Jurkat, Clone E6-1 (cell line): ENCODE measurements around the gene MIDN. TPM values are rescaled to one million over a fixed set of nuclear protein-coding genes. Genes with fewer than 3 reads are reported as not detected.
"Not testable (repeated sequence)": the region's sequence is repeated elsewhere in the genome, so short reads cannot be mapped to it uniquely, and the experiment has no call there.

Experiments
- DNase-seq: peaks from one replicate; pipeline ENCODE4 v3.0.0-alpha.2; 2011; ENCODE audit warnings: low read depth, low spot score
- H3K4me3 ChIP-seq: 2 replicates; pipeline ENCODE4 v1.5.1; 2011; ENCODE audit warnings: mild to moderate bottlenecking, low read length, control low read depth, moderate library complexity
- polyA plus RNA-seq: library from polyadenylated mRNA; unstranded; fragments of >200 nt; gene quantifications from one replicate; pipeline ENCODE4 v1.2.1, GENCODE V29; 2012; ENCODE audit warnings: missing spikeins; ENCODE audit not compliant: insufficient read length, insufficient read depth

MIDN gene
- polyA plus RNA-seq, result 29.9 TPM

DNA sequence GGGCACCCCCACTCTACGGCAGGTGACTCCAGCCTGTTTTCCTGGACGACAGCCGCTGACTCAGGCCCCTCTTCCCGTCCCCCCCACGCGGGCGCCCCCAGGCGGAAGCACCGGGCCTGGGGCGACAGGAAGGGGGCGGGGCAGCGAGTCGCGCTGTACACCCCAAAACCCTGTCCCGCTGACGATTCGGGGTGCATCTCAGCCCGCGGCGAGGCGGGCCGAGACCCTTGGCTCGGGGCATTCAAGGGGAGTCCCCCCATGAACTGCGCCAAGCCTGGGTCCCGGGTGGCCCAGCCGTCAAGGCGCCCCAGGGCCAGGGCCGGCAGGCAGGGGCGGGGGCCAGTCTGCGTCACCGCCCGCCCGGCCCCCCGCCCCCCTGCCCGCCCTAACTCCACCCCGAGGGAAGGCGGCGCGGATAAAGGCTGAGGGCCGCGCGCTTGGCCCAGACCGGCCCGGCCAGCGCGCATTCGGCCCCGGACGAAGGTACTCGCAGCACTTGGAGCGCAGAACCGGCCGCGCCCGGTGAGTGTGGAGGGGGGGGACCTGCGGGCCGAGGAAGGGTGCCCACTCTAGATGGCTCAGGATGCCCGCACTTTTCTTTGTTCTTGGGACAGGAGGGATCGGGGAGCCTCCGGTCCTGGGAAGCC lies at the start of gene MIDN:
TSS of gene MIDN (plus strand) at position 445 of the 647 bp plus-strand sequence. CDS start 1,714 bp downstream, outside the sequence.
- peak within 1 kb of the TSS; percentile 52 for H3K4me3 ChIP-seq
- no peak for DNase-seq

DNA sequence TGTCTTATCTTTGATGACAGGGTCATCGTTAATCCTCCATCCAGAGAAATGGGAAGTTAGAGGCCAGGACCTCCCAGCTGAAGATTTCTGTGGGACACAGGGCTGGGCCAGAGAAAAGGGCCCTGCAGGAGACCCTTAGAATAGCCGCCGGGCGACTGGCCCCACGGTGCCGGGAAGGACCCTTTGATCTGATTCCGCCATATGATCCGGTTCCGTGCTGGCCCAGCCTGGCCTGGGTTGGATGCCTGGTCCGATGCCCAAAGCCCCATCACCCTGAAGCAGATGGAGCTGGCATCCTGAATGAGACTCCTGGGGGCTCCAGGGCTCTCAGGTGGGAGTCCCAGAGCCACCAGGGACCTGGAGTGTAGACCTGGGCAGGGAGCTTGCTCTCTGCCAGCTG lies 48.9 kb upstream of the MIDN start:
- no peak overlapping the region for H3K4me3 ChIP-seq
- no peak for DNase-seq

DNA sequence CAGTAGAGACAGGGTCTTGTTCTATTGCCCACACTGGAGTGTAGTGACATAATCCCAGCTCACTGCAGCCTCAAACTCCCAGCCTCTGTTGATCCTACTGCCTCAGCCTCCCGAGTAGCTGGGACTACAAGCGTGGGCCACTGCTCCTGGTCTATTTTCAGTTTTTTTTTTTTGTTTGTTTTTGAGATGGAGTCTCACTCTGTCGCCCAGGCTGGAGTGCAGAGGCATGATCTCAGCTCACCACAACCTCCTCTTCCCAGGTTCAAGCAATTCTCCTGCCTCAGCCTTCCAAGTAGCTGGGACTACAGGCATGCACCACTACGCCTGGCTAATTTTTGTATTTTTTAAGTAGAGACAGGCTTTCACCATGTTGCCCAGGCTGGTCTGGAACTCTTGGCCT lies 47.8 kb upstream of the MIDN start:
- DNase-seq, H3K4me3 ChIP-seq: not testable (repeated sequence)

DNA sequence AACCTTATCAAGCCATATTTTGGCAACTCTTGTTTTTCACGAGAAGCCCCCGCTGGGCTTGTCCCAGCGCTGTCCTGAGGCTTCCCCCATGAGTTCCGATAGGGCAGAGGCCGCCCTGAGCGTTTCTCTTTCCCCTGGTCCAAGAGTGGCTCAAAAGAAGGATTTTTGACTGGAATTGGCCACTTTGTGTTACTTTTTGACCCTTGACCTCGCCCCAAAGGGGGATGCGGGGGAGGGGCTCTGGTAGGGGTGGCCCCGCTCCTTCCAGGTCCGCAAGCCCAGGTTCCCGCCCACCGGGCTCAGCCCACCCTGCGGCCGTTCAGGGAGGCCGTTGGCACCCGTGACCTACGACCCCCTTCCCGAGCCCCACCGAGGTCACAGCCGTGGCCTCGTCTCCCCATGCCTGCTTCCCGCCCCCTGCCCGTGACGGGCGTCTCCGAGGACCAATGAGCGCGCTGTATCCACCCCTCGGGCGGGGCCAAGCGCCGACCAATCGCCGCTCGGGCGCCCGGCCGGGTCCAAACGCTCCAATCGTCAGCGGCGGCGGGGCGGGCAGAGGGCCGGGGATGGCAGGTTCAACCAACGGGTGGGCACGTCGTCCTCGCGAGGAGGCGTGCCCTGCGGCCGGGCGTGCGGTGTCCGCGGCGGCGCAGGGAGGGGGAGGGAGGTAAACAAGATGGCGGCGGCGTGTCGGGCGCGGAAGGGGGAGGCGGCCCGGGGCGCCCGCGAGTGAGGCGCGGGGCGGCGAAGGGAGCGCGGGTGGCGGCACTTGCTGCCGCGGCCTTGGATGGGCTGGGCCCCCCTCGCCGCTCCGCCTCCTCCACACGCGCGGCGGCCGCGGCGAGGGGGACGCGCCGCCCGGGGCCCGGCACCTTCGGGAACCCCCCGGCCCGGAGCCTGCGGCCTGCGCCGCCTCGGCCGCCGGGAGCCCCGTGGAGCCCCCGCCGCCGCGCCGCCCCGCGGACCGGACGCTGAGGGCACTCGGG lies 43.0 kb upstream of the MIDN start, which contains the start of gene STK11:
TSS of gene STK11 (plus strand) at position 665 of the 986 bp plus-strand sequence. CDS start 1,136 bp downstream, outside the sequence.
- peak within 1 kb of the TSS; percentile 63 for H3K4me3 ChIP-seq
- DNase-seq, result peak; percentile 93

DNA sequence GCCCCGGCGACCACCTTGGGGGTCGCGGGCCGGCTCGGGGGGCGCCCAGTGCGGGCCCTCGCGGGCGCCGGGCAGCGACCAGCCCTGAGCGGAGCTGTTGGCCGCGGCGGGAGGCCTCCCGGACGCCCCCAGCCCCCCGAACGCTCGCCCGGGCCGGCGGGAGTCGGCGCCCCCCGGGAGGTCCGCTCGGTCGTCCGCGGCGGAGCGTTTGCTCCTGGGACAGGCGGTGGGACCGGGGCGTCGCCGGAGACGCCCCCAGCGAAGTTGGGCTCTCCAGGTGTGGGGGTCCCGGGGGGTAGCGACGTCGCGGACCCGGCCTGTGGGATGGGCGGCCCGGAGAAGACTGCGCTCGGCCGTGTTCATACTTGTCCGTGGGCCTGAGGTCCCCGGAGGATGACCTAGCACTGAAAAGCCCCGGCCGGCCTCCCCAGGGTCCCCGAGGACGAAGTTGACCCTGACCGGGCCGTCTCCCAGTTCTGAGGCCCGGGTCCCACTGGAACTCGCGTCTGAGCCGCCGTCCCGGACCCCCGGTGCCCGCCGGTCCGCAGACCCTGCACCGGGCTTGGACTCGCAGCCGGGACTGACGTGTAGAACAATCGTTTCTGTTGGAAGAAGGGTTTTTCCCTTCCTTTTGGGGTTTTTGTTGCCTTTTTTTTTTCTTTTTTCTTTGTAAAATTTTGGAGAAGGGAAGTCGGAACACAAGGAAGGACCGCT lies 42.1 kb upstream of the MIDN start:
- peak overlapping the region; percentile 63 for H3K4me3 ChIP-seq
- DNase-seq, result no peak

DNA sequence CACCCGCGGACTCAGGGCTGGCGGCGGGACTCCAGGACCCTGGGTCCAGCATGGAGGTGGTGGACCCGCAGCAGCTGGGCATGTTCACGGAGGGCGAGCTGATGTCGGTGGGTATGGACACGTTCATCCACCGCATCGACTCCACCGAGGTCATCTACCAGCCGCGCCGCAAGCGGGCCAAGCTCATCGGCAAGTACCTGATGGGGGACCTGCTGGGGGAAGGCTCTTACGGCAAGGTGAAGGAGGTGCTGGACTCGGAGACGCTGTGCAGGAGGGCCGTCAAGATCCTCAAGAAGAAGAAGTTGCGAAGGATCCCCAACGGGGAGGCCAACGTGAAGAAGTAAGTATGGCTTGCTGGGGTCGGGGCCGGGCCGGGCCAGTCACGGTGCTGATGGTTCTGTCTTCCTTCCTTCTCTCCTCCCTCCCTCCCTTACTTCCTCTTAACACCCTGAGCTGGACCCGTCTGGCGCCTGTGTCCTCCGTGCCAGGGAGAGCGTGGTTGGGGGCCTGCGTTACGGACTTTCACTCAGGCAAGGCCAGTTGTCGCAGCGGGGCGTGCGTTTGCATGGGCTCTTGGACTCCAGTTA lies 41.4 kb upstream of the MIDN start:
- no peak for DNase-seq
- peak overlapping the region; percentile 63 for H3K4me3 ChIP-seq

DNA sequence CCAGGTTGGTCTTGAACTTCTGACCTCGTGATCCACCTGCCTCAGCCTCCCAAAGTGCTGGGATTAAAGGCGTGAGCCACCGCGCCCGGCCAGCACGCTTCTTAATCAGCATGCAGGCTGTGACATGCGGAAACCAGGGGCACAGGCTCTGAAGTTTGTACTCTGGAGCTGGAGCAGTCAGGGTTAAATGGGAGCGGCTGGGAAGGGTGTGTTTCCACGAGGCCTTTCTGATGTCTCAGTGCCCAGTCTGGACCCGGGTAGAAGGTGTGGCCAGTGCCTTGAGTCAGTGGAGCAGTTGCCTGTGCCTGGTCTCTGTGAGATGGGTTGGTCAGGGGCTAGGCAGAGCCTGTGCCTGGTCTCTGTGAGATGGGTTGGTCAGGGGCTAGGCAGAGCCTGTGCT lies 39.6 kb upstream of the MIDN start:
- DNase-seq, H3K4me3 ChIP-seq: not testable (repeated sequence)

DNA sequence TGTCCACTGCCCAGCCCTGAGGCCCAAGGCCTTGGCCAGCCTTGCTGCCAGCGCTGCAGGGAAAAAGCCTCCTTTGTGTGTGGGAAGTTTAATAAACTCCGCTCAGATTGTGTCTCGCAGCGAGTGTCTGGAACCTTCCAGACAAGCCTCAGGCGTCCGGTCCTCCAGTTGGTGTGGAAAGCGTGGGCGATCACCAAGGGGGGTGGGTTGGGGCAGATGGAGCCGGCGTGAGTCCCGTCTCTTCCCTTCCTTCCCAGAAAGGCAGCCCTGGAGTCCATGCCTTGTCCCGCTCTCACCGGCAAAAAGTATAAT lies 38.2 kb upstream of the MIDN start:
- H3K4me3 ChIP-seq, result no peak overlapping the region
- DNase-seq, result no peak

DNA sequence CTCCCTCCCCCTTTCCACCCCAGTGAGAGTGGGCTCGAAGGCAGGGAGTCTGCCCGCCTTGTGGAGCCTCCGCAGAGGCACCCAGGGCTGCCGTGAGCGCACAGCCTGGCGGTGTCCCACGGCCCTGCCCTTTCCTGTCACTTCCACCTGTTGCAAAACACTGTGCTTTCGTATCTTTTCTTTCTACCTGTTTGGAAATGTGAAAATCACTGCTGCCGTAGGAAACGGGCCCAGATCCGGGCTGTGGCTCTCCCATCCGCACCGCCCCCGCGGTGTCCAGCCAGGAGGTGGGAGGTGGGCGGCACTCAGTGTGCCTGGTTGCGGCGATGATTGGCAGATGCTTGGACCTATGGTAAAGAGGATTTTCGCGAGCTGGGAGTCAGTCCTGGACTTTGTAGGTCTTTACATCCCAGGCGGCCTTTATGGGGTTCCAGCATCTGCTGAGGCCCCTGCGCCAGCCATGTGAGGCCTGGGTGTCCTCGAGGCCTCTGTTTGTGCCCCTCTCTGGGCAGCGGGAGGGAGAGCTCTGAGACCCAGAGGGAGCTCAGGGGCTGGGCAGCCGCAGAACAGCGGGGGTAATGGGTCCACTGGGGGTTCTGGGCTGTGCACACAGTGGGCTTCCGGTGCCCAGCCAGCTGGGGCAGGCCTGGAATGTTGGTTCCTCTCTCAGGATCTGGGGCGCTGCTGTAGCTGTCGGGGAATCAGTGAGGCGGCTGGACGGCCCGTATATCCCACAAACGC lies 36.7 kb upstream of the MIDN start:
- H3K4me3 ChIP-seq, result no peak overlapping the region
- no peak for DNase-seq

DNA sequence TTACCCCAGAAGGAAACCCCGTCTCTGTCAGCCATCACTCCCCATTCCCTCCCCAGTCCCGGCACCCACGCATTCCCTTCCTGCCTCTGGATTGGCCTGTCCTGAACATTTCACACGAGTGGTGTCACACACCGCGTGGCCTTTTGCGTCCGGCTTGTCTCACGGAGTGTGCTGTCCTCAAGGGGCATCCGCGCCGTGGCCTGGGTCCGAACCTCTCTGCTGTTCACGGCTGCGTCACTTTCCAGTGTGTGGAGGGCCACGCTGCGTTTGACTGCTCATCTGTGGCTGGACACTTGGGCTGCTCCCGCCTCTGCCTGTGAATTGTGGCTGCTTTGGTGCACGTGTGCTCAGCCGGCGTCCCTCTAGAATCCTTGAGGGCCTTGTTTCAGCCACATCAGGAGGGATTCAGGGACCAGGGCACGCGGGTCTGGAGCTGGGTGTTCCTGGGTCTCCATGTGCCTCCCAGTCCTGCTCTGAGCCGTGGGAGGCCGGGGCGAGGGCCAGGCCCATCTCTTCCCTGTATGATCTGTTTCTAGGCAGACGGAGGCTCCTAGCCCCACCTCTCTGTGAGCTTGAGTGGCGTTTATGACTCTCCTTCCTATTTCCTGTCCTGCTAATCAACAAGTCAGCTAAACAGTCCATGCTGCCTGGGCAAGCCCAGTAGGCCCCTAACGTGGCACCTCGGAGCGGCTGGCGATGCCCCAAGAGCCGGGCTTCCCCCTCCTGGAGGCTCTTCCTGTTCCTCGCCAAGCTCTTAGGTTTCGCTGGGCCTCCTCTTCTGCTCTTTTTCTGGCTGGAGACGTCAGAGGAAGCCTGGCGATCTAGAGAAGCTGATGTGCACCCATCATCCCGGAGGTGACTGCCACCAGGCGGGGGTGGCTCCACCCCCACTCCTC lies 34.7 kb upstream of the MIDN start:
- no peak for DNase-seq
- no peak overlapping the region for H3K4me3 ChIP-seq

DNA sequence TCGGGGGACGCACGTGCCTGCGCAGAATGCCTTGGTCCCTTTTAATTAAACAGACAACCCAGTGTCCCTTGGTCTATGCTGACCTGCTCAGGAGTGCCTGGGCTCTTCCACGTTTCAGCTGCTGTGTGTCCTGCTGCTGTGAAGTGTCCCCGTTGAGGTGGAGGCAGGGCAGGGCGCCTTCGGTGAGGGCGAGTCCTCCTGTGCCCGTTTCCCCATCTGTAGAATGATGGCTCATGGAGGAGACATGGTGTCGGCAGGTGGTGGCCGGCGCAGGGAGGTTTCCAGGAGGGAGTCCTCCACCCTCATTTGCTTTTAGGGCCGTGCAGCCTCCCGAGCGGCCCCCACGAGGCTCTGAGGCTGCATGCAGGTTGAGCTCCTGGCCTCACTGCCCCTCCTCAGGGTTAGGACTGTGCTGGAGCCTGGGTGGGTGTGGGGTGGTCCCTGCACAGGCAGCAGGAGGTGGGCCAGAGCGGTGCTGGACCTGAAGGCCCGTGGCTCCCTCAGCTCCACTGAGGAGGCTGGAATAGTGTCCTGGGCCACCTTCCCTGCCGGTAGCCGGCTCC lies 34.0 kb upstream of the MIDN start:
- no peak overlapping the region for H3K4me3 ChIP-seq

DNA sequence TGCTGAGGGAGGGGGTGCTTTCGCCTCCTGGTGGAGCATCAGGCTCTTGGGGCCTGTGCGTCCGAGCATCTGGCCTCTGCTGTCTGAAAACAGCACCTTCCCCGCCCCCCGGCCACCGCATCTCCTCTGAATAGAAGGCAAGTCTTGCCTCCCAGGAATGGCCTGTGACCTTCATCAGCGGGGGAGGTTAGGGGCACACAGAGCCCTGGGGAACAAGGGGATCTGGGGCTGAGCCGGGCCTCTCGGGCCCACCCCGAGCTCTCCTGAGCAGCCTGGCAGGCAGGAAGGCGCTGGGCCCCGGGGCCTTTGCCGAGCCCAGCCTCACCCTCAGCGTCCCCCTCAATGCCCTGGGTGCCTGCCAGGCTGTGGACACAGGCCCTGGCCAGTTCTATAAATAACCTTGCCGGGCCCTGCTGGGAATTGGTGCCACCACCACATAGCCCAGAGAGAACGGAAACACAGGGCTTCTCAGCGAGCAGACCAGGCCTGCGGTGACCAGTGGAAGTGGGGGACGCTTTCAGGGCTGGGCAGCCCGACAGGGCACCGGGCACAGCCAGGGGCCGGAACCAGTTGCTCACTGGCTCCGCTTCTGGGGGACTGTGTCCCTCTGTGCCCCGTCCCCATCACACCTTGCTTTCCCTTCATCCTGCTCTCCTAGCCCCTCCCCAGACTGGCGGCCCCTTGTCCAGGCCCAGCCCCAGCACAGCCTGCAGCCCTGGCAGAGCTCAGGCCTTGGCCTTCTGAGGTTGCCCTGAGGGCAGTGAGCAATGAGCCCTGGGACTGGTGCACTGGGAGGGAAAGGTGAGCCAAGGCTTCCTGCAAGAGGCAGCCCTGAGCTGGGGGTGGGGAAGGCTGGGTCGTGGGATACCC lies 33.3 kb upstream of the MIDN start:
- no peak overlapping the region for H3K4me3 ChIP-seq

More for the DNA sequence above, 34.0 kb upstream of the MIDN start:
- DNase-seq, result no peak

DNA sequence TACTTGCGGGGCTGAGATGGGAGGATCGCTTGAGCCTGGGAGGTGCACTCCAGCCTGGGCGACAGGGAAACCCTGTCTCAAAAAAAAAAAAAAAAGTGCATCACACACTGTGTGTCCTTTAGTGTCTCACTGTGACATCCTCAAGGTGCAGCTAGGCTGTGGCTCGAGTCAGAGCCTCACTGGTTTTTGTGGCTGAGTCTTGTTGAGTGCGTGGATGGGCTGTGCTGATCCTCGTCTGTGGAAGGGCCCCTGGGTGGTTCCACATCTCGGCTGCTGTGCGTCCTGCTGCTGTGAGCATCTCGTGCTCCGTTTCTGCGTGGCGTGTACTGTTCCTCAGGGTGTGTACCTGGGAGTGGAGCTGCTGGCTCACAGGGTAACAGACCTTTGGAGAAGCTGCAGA lies 31.6 kb upstream of the MIDN start:
- H3K4me3 ChIP-seq, result no peak overlapping the region
- no peak for DNase-seq

More for the DNA sequence above, 33.3 kb upstream of the MIDN start:
- no peak for DNase-seq

DNA sequence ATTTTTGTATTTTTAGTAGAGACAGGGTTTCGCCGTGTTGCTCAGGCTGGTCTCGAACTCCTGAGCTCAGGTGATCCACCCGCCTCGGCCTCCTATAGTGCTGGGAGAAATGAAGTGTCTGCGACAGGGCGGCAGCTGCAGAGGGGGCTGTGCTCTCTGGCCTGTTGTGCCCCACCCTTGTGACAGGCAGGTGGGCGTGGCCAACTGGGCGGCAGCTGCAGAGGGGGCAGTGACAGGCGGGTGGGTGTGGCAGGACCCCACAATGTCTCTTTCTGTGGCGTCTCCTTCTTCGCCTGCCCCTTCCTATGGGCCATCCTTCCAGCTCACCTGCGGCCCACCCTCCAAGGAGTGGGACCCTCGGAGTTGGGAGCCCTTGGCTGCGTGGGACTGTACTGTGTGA lies 31.0 kb upstream of the MIDN start:
- H3K4me3 ChIP-seq, result no peak overlapping the region
- DNase-seq, result no peak

DNA sequence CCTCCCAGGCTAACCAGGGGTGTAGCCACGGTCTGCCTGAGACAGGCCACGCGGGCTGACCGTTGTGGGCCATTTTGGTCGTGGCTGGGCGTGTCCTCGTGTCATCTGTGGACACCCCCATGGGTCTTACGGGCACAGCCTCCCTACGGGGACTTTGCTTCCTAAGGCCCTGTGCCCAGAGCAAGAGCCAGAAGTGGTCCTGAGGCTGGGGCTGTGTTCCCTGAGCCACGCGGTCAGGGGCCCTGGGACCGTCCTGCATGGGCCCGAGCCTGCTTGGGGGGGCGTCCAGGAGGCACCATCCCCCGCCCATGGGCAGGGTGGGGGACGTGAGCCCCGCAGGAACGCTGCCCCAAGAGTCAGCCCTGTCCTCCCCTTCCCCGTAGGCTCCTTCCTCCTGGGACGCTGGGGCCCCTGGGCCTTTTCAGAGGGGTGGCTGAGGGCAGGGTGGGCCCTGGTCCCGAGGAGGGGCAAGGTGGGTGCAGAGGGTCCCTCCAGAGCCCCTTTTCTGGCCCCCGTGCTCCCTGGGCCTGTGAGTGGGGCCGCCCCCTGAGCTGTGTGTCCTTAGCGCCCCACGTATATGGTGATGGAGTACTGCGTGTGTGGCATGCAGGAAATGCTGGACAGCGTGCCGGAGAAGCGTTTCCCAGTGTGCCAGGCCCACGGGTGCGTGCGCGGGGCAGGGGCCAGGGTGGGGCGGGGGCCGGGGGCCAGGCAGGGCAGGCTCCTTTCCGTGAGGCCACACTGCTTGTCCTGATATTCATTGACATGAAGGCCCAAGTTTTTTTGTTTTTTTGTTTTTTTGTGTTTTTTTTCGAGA lies 29.4 kb upstream of the MIDN start:
- no peak overlapping the region for H3K4me3 ChIP-seq
- no peak for DNase-seq
